ENCODE measurements around the gene ADRA1B.

ADRA1B gene

GRCh38 chr5:159915904-159916840, at the start of gene ADRA1B:
Gene ADRA1B (plus strand): TSS chr5:159916482. CDS start chr5:159916906, 424 bp downstream.
- no peak for DNase-seq

- DNase-seq: no peak
These were observed 42.6 kb upstream of the ADRA1B start for GRCh38 chr5:159873680-159874079.

GRCh38 chr5:159874263-159874662, 42.0 kb upstream of the ADRA1B start:
- DNase-seq: no peak

GRCh38 chr5:159877016-159877415, 39.3 kb upstream of the ADRA1B start:
- DNase-seq: no peak

- no peak for DNase-seq
These were observed 38.3 kb upstream of the ADRA1B start for GRCh38 chr5:159877894-159878448.

- no peak for DNase-seq
These were observed 37.3 kb upstream of the ADRA1B start for GRCh38 chr5:159878988-159879471.

GRCh38 chr5:159880676-159881075, 35.6 kb upstream of the ADRA1B start:
- DNase-seq: no peak

- no peak for DNase-seq
These were observed 34.3 kb upstream of the ADRA1B start for GRCh38 chr5:159881967-159882366.

- no peak for DNase-seq
These were observed 32.7 kb upstream of the ADRA1B start for GRCh38 chr5:159883522-159883950.

GRCh38 chr5:159884917-159885620, 31.2 kb upstream of the ADRA1B start:
- DNase-seq: no peak

GRCh38 chr5:159886296-159886695, 30.0 kb upstream of the ADRA1B start:
- no peak for DNase-seq

- no peak for DNase-seq
These were observed 29.2 kb upstream of the ADRA1B start for GRCh38 chr5:159887050-159887449.

GRCh38 chr5:159888860-159889259, 27.4 kb upstream of the ADRA1B start:
- DNase-seq: no peak

- DNase-seq: no peak
These were observed 26.1 kb upstream of the ADRA1B start for GRCh38 chr5:159890141-159890540.

- DNase-seq: no peak
These were observed 24.9 kb upstream of the ADRA1B start for GRCh38 chr5:159891371-159891770.

- no peak for DNase-seq
These were observed 23.1 kb upstream of the ADRA1B start for GRCh38 chr5:159893040-159893695.

GRCh38 chr5:159894149-159894720, 22.0 kb upstream of the ADRA1B start:
- DNase-seq: no peak

- no peak for DNase-seq
These were observed 18.4 kb upstream of the ADRA1B start for GRCh38 chr5:159897786-159898393.

GRCh38 chr5:159899067-159900049, 16.9 kb upstream of the ADRA1B start:
- DNase-seq: no peak

GRCh38 chr5:159901308-159901707, 15.0 kb upstream of the ADRA1B start:
- DNase-seq: no peak

- DNase-seq: no peak
These were observed 14.5 kb upstream of the ADRA1B start for GRCh38 chr5:159901772-159902171.

Measured in AML-193 (cell line).